Endothelial cell of umbilical vein (primary cell): ENCODE measurements around the gene HRH2.

ENCODE experiments used
- EZH2 ChIP-seq: IDR thresholded peaks from 2 replicates; pipeline ENCODE4 v1.6.1; 2012; ENCODE audit warnings: borderline replicate concordance, low read depth, mild to moderate bottlenecking, moderate library complexity, low read length, inconsistent platforms; ENCODE audit not compliant: severe bottlenecking
- FOS ChIP-seq: IDR thresholded peaks from 2 replicates; pipeline ENCODE4 v1.6.1; 2011; ENCODE audit warnings: mild to moderate bottlenecking, low read length, moderate library complexity, borderline replicate concordance; ENCODE audit not compliant: insufficient read depth
- GATA2 ChIP-seq: IDR thresholded peaks from 2 replicates; pipeline ENCODE4 v1.7.0; 2011; ENCODE audit warnings: low read depth, mild to moderate bottlenecking, moderate library complexity, mixed read lengths, low read length; ENCODE audit not compliant: insufficient read length, insufficient read depth
- JUN ChIP-seq: IDR thresholded peaks from 2 replicates; pipeline ENCODE4 v1.6.1; 2011; ENCODE audit warnings: borderline replicate concordance, low read depth; ENCODE audit not compliant: insufficient read length, insufficient read depth
- MYC ChIP-seq: IDR thresholded peaks from one replicate; pipeline ENCODE4 v1.6.1; 2011; ENCODE audit warnings: mild to moderate bottlenecking, low read depth, low read length
- POLR2A ChIP-seq: IDR thresholded peaks from 2 replicates; pipeline ENCODE4 v1.6.1; 2012; ENCODE audit warnings: low read depth, mild to moderate bottlenecking, control low read depth, low read length
- POLR2AphosphoS5 ChIP-seq: IDR thresholded peaks from 2 replicates; pipeline ENCODE4 v1.6.1; 2012; ENCODE audit warnings: low read depth, mild to moderate bottlenecking, control low read depth, low read length, moderate library complexity; ENCODE audit not compliant: insufficient read depth
- TF ChIP-seq, protein P1 (sequence below), 2 donors: IDR thresholded peaks; 1 replicate in 1 of 2; 2 replicates in 1 of 2; pipeline ENCODE4 v1.5.1; 2011; ENCODE audit warnings: low read length in 2 of 2, mild to moderate bottlenecking in 2 of 2, moderate library complexity in 2 of 2, control low read depth in 1 of 2, inconsistent platforms in 1 of 2, low read depth in 1 of 2; ENCODE audit not compliant: insufficient read depth in 1 of 2; ENCODE audit errors: extremely low read depth in 1 of 2
- TF ChIP-seq, protein P2 (sequence below): IDR thresholded peaks from 2 replicates; pipeline ENCODE4 v1.6.1; 2011; ENCODE audit not compliant: insufficient read depth, insufficient read length

- TF ChIP-seq POLR2A (no peak), POLR2AphosphoS5 (no peak), EZH2 (no peak), JUN (no peak), MYC (no peak), FOS (no peak), GATA2 (no peak)
- TF ChIP-seq, protein P1, sequence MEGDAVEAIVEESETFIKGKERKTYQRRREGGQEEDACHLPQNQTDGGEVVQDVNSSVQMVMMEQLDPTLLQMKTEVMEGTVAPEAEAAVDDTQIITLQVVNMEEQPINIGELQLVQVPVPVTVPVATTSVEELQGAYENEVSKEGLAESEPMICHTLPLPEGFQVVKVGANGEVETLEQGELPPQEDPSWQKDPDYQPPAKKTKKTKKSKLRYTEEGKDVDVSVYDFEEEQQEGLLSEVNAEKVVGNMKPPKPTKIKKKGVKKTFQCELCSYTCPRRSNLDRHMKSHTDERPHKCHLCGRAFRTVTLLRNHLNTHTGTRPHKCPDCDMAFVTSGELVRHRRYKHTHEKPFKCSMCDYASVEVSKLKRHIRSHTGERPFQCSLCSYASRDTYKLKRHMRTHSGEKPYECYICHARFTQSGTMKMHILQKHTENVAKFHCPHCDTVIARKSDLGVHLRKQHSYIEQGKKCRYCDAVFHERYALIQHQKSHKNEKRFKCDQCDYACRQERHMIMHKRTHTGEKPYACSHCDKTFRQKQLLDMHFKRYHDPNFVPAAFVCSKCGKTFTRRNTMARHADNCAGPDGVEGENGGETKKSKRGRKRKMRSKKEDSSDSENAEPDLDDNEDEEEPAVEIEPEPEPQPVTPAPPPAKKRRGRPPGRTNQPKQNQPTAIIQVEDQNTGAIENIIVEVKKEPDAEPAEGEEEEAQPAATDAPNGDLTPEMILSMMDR (IDR thresholded peaks at IDR 0.05; ENCODE audit: extremely low read depth in 1 of 2, insufficient read depth in 1 of 2, low read depth in 1 of 2, low read length in 2 of 2): no peak
- TF ChIP-seq, protein P2, sequence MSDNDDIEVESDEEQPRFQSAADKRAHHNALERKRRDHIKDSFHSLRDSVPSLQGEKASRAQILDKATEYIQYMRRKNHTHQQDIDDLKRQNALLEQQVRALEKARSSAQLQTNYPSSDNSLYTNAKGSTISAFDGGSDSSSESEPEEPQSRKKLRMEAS: no peak
Observed at GRCh38 chr5:175687231-175687701, 29.4 kb downstream of the HRH2 start.
